ENCODE results near the gene EGFL8.

Gene EGFL8

DNA sequence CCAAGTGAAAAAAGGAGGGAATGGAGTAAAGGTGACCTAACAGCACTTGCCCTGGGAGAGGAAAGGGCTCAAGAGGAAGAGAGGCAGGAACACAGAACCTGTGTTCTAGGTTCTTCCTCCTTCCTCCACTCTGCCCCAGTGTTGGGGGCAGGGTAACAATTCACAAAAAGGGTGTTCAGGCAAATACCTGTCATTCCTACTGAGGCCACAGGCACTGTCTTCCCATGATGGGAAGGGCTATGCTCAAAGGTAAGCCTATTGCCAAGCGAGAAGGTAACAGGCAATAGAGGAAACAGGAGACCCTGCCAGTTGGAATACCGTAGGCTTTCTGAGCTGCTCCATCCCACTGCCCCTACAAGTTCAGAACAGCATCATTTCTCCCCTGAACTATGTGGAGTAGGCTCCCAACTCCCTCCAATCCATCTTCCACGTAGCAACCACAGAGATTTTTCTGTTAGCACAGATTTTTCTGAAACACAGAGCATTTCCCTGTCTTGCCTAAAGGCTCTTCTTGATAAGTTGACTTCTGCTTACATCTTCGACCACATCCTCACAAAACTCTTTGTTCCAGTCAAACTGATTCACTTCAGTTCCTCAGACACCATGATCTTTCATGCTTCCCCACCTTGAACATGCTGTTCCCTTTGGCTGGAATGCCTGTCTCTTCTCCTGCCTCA, 8.8 kb downstream of the EGFL8 start:
- no peak for DNase-seq (ENCODE audit: low spot score)
- in situ Hi-C loops (cut with MboI; ENCODE audit: low pct_unique_long_range_greater_than_20kb, low sequenced_read_pairs, unreplicated experiment): no loop called here
- TF ChIP-seq, protein P1, sequence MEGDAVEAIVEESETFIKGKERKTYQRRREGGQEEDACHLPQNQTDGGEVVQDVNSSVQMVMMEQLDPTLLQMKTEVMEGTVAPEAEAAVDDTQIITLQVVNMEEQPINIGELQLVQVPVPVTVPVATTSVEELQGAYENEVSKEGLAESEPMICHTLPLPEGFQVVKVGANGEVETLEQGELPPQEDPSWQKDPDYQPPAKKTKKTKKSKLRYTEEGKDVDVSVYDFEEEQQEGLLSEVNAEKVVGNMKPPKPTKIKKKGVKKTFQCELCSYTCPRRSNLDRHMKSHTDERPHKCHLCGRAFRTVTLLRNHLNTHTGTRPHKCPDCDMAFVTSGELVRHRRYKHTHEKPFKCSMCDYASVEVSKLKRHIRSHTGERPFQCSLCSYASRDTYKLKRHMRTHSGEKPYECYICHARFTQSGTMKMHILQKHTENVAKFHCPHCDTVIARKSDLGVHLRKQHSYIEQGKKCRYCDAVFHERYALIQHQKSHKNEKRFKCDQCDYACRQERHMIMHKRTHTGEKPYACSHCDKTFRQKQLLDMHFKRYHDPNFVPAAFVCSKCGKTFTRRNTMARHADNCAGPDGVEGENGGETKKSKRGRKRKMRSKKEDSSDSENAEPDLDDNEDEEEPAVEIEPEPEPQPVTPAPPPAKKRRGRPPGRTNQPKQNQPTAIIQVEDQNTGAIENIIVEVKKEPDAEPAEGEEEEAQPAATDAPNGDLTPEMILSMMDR (IDR thresholded peaks at IDR 0.05; ENCODE audit: extremely low read depth, insufficient read depth, missing control alignments): no peak

DNA sequence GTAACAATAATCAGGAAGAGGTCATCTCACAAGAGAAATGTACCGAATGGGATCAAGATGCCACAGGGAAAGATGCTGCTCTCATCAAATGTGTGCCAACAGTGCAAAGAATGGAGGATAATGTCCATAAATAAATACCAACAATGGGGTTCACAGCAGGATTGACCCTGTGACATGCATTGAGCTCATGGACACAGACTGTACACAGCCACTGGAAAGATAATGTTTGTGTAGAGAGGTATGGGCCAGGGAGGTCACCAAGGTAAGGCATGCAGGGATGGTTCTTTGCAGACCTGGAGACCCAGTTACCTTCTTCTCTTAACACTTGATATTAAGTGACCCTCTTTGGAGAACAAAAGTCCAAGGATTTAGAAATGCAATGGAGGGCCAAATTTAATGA, 10.0 kb downstream of the EGFL8 start:
- in situ Hi-C loops (cut with MboI; ENCODE audit: low pct_unique_long_range_greater_than_20kb, low sequenced_read_pairs, unreplicated experiment): no loop called here
- TF ChIP-seq, protein P1 (IDR thresholded peaks at IDR 0.05; ENCODE audit: extremely low read depth, insufficient read depth, missing control alignments): no peak
- DNase-seq (ENCODE audit: low spot score): no peak

DNA sequence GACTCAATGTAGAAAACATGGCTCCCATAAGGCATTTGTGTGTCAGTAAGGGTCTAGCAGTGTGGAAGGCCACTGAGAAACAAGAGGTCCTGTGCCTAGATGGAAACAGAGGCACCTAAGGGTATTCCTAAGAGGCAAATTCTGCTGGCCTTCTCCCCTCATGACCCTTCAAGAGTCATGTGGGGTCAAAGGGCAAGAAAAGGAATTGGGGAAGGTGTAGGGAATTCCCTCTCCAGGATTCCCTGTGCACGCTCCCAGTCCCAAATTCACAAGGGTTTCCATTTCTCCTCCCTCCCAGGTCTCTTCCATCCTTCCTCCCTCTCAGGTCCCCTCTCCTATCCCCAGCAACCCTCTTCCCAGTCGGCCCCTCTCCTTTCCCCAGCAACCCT, 10.9 kb downstream of the EGFL8 start:
- TF ChIP-seq, protein P1 (IDR thresholded peaks at IDR 0.05; ENCODE audit: extremely low read depth, insufficient read depth, missing control alignments): no peak
- in situ Hi-C loops (cut with MboI; ENCODE audit: low pct_unique_long_range_greater_than_20kb, low sequenced_read_pairs, unreplicated experiment): no loop called here
- no peak for DNase-seq (ENCODE audit: low spot score)

DNA sequence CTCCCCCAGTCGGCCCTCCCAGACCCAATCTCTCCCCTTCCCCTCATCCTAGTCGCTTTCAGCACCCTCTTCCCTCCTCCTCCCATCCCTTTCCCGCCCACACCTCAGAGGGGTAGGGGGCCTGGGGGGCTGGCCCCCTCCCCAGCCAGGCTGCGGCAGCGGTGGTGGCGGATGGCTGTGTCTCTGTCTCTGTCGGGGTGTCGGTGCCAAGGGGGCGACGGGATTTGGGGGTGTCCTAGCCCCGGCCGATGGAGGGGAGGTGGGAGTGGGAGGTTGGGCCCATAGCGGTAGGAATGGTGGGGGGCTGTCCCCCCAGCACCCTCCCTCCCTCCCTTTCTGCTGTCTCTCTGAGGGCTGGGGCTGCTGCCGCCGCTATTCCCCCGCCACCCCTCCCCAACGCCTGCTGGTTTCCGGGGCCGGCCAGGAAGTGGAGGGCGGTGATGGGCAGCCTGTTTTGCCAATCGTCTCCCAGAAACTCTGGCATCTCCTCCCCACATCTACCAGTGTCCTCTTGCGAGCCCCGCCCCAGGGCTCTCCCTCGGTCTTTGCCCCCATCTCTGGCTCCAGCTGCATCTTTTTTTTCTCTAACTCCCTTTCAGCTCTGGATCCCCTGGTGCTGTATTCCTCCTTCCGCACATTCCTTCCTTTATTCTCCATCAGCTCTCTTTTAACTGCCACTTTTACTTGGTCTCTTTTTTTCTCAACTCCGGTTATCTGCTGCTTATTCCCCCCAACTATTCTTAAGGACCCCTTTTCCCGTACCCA, 11.5 kb downstream of the EGFL8 start, which contains the start of gene AGPAT1:
Gene AGPAT1, minus strand, starts transcription at position 374 of the 765 bp plus-strand sequence. CDS start 4,588 bp downstream, outside the sequence.
- DNase-seq (ENCODE audit: low spot score): peak; percentile 98
- TF ChIP-seq, protein P1 (IDR thresholded peaks at IDR 0.05; ENCODE audit: extremely low read depth, insufficient read depth, missing control alignments): no peak
- in situ Hi-C loops (cut with MboI; ENCODE audit: low pct_unique_long_range_greater_than_20kb, low sequenced_read_pairs, unreplicated experiment): no loop called here

DNA sequence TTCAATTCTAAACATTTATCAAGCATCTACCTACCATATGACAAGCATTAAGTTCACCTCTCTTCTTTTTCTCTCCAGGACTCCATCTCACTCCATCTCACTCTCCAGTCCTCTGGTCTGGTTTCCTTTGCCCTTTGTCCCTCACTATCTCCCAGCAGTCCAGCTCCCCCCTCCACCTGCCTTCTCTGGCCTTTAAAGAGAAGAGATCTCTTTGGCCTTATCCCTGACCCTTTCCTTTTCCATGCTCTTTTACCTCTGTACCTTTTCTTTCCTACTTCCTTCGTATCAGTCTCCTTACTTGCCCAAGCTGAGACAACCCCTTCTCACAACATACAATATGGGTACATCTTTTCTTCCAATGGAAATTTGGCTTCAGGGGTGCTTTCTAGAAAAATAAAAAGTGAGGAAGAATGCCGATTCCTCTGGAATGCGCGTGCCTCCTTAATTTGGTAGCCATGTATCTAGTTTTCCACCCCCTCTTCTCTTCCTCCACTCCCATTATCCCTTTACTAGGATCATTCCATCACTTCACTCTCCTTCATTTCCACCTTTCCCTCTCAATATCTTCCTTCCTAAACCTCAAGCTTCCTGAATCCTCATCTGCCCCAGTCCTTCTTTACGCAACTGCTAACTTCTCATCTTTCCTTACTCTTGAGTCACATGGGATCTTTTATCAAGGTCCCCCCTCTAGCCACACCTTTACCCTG, 12.2 kb downstream of the EGFL8 start:
- in situ Hi-C loops (cut with MboI; ENCODE audit: low pct_unique_long_range_greater_than_20kb, low sequenced_read_pairs, unreplicated experiment): no loop called here
- TF ChIP-seq, protein P1 (IDR thresholded peaks at IDR 0.05; ENCODE audit: extremely low read depth, insufficient read depth, missing control alignments): no peak
- DNase-seq (ENCODE audit: low spot score): no peak

DNA sequence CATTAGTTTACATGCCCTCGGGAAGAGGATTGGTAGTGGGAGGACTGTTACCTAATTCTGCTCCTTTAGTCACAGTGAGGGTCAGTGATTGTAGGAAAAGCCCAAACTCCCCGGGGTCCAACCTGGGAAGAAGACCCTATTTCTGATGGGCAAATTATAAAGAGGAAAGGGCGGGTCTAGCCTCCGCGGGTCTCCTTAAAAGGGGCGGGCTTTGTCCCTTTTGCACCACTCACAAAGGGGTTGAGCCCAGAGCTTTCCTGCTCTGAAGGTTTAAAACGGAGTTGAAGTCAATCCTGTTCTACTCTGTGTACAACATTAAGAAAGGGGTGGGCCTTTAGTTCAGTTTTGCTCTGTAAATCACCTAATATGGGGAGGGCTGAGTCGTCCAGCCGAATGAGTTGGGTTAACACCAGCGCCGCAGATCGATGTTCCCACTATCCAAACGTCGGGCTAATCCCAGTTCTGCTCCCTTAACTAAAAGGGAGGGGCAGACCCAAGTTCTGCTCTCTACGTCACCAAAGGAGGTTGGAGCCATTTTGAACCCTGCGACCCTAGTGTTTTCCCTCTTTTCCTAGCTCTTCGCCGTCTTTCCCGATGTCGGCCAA, 12.9 kb downstream of the EGFL8 start:
- TF ChIP-seq, protein P1 (IDR thresholded peaks at IDR 0.05; ENCODE audit: extremely low read depth, insufficient read depth, missing control alignments): no peak
- no peak for DNase-seq (ENCODE audit: low spot score)
- in situ Hi-C loops (cut with MboI; ENCODE audit: low pct_unique_long_range_greater_than_20kb, low sequenced_read_pairs, unreplicated experiment): no loop called here

All from GM13977 (cell line).